Right lung (tissue), 5 donors: ENCODE data around the gene RNF144B. TPM values are rescaled to one million over a fixed set of nuclear protein-coding genes. Genes with fewer than 3 reads are reported as not detected.

ENCODE experiments used
- DNase-seq, 2 donors: peaks; one replicate each; pipeline ENCODE4 v3.0.0-alpha.2; 2013
- polyA plus RNA-seq, 5 donors: library from polyadenylated mRNA; unstranded; fragments of 120-200 nt; gene quantifications; one replicate each; pipeline versions ENCODE4 v1.2.1 to v1.2.3, GENCODE V29; 2013; ENCODE audit warnings: inconsistent platforms in 1 of 5, low replicate concordance in 1 of 5; ENCODE audit not compliant: insufficient read length in 5 of 5, insufficient read depth in 1 of 5

Gene RNF144B
- polyA plus RNA-seq, 5 donors: 12.0 to 21.7 (median 18.0) TPM

DNA sequence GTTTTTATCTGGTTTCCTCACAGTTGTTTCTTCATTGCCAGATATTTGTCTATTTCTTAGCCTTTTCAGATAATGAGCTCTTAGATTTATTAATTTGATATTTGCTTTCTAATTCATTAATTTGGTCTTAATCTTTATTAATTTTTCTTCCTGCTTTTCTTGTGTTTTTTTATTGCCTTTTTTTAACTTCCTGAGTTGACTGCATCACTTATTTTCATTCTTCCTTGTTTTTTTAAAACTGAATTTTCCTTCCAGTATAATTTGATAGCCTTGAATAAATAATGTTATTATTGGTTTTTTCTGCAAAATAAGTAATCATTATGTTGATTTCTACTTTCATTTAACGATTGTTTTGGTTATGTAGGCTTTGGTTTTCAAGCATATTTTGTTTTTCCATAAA lies 91.5 kb downstream of the RNF144B start:
- DNase-seq: no peak

DNA sequence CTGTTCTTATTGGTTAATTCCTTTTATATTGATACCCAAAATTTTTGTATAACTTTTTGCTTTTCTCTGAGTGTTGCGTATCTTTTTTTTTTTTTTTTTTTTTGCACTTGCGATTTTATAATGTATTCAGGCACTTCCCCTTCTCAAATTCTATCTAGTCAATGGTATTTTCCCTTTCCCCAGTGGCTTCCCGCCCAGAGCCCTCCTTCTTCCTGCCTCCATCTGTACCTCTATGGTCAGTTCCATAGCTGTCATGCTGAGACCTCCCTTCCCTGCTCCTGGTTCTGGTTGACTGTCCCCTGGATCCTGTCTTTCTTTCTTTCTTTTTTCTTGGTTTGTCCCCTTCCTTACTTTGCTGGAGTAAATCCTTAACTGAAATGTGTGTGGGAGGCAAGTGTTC lies 94.7 kb downstream of the RNF144B start:
- DNase-seq: no peak

DNA sequence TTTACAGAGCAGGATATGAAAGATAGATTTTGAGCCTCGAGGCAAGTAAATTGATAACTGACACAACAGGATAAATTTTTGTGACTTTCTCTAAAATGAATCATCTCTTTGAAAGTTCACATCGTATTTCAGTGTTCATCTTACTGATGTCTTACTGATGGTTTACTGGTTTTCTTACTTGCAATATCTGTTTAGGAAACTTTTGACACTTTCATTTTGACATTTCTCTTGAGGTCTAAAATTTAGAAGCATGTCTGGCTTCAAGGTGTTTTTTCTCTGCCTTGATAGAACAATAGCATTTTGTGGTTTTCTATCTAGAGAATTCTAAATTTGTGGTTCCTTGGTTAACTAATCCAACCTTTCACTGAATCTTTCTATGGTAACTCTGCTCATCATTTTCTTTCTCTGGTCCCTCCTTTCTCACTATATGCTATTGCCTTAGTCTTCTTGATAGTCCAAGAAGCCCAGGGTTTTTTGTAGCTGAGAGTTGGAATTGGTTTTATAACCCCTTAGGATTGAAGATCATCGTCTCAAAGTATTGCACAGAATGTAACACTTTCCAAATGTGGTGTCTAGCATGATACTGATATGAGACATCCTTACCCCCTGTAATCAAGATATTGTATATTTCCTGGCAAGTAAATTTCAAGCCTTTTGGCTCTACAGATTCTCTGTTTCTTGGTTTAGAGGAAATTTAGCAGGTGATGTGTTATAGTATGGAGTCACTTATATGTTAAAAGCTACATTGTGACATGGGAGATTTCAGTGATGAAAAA lies 98.7 kb downstream of the RNF144B start:
- DNase-seq: no peak

GRCh38 chr6:18488004-18488403 lies 100.9 kb downstream of the RNF144B start:
- DNase-seq: no peak

DNA sequence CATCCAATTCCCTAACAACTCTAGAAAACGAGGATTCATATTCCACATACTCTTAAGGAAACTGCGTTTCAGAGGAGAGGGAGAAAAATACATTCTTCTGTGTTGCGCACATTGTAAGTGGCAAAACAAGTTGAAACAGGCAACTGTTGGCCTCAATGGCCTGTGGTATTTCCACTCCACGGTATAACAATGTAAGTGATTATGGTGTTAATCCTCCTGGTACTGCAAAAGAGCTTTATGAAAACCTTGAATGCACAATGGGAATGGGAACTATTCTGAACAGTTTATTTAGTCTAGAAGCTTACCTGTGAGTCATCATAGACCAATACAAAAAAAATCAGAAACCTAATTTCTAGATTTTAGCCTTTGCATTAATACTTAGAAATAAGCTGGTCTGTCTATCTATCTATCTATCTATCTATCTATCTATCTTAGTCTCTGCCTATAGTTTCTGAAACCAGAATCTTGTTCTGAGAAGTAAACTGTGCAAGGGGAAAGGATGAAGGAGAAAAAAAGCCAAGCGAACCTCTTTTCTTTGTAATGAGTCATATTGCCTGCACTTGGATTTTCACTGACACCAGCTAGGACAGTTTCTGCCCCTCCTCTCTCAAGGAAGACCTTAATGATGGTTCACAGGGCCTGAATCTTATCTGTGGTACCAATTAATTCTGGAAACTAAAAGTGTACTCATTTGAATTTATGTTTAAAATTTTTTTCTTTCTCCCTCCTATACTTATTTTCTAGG lies 101.5 kb downstream of the RNF144B start:
- no peak for DNase-seq

- no peak for DNase-seq
Measured at GRCh38 chr6:18489335-18489734, 102.2 kb downstream of the RNF144B start.

DNA sequence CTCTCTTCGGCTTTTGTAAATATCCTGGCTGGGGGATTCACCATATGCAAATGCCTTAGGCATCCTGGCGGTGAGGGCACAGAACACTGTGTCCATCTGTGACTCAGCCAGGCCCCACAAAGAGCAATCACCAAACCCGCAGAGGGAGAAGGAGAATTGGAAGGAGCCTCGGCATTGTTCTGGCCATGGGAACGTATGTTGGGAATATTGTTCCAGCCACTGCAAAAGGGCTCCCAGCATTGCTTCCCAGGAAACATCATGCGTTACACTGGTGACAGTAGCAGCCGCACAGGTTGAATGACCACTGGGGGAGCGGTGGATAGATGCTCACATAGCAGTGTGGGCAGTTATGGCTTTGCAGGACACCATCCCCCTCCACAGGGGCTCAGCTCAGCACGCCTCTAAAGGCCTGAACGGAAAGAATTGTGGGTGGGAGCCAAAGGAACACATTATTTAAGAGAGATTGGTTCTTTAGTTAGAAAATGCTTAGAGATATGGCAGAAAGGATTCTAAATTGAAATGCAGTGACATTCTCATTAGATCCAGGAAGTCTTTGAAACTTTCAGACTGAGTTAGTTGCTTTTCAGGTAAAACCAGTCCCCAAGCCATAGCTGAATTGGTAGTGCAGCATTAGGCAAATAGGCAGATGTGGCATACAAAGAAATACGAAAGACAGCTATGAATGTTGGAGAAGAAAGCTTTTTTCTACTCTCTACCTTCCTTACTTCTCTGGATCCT lies 104.3 kb downstream of the RNF144B start:
- DNase-seq: no peak

GRCh38 chr6:18492972-18493371 lies 105.8 kb downstream of the RNF144B start:
- DNase-seq: no peak

DNA sequence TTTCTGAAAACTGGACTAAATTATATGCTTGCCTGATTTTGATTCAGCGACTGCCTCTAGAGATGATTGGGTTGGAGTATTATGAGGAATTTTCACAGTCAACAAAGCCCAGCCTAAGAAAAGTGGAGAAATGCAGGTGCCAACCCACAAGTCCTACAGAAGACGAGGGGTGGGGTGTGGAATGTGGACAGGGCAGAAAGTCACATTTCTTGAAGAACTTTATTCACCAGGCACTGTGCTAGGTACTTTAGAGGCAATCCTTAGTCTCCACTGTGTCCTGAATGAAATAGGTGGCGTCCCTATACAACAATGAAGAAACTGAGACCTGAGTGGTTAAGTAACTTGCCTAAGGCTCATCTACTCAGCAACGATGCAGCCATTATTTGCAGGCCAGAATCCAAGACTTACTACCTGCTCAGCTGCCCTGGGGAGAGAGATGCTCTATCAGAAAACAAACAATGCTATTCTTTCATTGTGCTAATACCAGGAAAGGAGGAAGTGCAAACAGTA lies 106.3 kb downstream of the RNF144B start:
- no peak for DNase-seq

GRCh38 chr6:18493925-18494324 lies 106.8 kb downstream of the RNF144B start:
- no peak for DNase-seq

DNA sequence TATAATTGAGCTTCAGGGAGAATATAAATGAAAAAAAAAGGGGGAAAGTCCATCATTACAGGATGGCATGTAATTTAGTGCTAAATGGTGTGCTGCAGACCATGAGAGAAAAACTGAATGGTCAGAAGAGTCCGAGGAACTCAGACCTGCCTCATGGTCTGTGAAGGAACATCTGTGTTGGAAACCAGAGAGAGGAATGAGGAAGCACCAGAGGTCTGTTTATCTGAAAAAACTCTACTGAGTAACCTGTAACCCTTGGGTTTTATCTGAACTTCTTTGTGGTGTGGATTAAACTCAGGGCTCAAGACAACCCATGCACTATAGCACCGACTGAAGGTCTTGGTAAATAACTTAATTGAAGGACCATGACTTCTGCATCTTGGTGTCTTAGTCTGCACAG lies 108.1 kb downstream of the RNF144B start:
- DNase-seq: no peak

DNA sequence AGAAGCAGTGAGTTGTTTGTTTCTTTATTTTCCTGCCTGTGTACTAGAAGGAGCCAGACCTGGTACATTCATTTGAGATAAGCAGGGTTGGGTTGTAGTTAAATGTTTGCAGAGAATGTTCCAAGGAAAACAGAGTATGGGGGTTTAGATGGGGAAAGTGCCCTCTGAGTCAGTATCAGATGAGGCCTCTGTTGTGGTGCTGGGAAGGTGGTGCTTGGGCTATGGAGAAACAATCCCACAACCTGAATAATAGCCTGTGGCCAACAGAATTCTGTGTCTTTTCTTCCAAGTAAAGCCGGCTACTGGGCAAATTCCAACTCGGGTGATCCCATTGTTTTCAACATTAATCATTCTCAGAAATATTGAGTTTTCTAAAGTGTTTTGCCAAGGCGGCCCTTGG lies 109.3 kb downstream of the RNF144B start:
- DNase-seq: no peak

DNA sequence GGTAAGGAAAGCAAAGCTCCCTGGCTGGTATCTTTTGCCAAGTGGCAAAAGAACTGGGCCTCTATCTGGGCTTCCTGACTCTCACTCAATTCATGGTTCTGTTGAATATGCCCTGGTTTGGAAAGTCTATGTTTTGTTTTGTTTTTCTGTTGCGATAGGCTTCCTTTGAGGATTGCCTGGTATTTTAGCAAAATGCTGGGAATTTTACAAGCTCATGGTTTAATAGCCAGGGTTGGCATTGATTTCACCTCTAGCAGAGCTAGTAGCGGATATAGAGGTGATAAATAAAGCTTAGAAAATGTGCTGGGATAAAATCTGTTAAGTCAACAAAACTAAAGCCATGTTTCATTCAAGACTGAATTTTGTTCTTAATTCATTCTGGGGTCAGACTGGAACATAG lies 109.9 kb downstream of the RNF144B start:
- no peak for DNase-seq

DNA sequence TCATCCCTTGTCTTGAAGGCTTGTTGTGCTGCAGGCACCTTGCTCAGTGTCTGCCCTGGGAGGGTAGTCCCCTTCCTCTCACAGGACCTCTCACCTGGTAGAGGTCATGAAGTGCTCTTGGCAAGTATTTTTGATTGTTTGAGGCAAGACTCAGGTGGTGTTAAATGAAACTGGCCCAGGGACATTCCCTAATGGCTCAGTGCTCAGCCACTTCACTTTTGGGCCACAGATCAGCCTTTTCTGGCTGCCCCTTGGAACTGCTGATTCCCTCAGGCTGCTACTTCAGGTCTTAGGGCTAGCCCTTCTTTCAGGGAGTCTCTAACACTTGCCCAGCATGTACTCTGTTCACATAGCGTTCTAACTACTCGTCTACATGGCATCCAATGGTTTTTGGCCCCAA lies 111.3 kb downstream of the RNF144B start:
- no peak for DNase-seq

- DNase-seq: no peak
Measured at GRCh38 chr6:18500921-18501662, 113.9 kb downstream of the RNF144B start.

- no peak for DNase-seq
Measured at GRCh38 chr6:18501663-18502013, 114.5 kb downstream of the RNF144B start.

GRCh38 chr6:18503206-18503592 lies 116.0 kb downstream of the RNF144B start:
- DNase-seq: no peak

GRCh38 chr6:18503593-18504231 lies 116.6 kb downstream of the RNF144B start:
- peak; percentile 38 to 68 for DNase-seq

DNA sequence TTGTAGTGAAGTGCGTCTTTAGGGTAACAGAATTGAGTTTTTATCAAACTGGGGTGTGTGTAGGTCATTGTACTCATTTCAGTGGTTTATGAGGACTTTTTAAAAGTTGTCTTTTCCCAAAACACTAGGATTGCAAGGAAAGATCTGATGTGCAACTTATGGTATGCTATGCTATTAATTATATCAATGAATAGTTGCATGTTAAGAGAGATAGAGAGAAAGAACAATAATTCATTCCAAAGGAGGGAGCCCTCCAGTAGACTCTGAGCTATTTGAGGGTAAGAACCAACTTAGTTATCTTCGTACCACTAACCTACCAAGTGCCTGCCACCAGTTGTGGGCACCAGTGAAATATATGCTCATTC lies 117.1 kb downstream of the RNF144B start:
- no peak for DNase-seq

- DNase-seq: no peak
Measured at GRCh38 chr6:18506382-18507017, 119.3 kb downstream of the RNF144B start.

DNA sequence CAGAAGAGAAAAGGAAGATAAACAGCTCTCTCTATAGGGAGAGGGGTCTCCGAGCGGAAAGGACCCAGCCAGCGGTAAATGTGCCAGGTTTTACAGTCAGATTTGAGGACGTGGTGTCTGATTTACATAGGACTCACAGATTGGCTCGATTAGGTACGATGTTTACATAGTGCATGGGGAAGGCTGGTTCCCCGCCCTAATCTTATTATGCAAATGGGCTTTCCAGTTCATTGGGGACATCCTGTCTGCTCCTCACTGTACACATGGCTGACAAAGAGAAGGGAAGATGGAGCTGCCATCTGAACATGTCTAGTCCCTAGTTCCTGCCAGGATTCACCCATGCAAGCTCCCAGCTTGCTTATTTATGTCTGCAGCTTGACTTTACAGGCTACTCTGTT lies 119.9 kb downstream of the RNF144B start:
- DNase-seq: no peak
